Measurements from ENCODE around the gene ADGRB3. TPM values are rescaled to one million over a fixed set of nuclear protein-coding genes. Genes with fewer than 3 reads are reported as not detected.

Gene ADGRB3
- total RNA-seq, 1 donor from 2014 or later = 1.5 TPM

- H3K9me3 ChIP-seq (replicated peaks) = no peaks in the 10 kb centered on the region
- peaks cover 7% of the 10 kb centered on the region for H3K4me1 ChIP-seq
- TF ChIP-seq, protein P1, sequence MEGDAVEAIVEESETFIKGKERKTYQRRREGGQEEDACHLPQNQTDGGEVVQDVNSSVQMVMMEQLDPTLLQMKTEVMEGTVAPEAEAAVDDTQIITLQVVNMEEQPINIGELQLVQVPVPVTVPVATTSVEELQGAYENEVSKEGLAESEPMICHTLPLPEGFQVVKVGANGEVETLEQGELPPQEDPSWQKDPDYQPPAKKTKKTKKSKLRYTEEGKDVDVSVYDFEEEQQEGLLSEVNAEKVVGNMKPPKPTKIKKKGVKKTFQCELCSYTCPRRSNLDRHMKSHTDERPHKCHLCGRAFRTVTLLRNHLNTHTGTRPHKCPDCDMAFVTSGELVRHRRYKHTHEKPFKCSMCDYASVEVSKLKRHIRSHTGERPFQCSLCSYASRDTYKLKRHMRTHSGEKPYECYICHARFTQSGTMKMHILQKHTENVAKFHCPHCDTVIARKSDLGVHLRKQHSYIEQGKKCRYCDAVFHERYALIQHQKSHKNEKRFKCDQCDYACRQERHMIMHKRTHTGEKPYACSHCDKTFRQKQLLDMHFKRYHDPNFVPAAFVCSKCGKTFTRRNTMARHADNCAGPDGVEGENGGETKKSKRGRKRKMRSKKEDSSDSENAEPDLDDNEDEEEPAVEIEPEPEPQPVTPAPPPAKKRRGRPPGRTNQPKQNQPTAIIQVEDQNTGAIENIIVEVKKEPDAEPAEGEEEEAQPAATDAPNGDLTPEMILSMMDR (IDR thresholded peaks at IDR 0.05; ENCODE audit: borderline replicate concordance) = no peak
- intact Hi-C loops (cut with micrococcal nuclease) = no loop called here
- DNase-seq = no peak
- no peak overlapping the region for H3K27ac ChIP-seq (replicated peaks)
- H3K4me3 ChIP-seq = no peak overlapping the region
- H3K27me3 ChIP-seq (ENCODE audit: low read depth) = no peaks in the 10 kb centered on the region
- no peaks in the 10 kb centered on the region for H3K36me3 ChIP-seq
These were observed 449.8 kb downstream of the ADGRB3 start for GRCh38 chr6:69084746-69085335.

- DNase-seq = no peak
- no peak overlapping the region for H3K4me3 ChIP-seq
- no peaks in the 10 kb centered on the region for H3K27me3 ChIP-seq (ENCODE audit: low read depth)
- H3K36me3 ChIP-seq = no peaks in the 10 kb centered on the region
- no peaks in the 10 kb centered on the region for H3K9me3 ChIP-seq (replicated peaks)
- TF ChIP-seq, protein P1 (IDR thresholded peaks at IDR 0.05; ENCODE audit: borderline replicate concordance) = no peak
- peaks cover 15% of the 10 kb centered on the region for H3K4me1 ChIP-seq
- no peak overlapping the region for H3K27ac ChIP-seq (replicated peaks)
- intact Hi-C loops (cut with micrococcal nuclease) = no loop called here
These were observed 451.6 kb downstream of the ADGRB3 start for GRCh38 chr6:69086689-69087088.

GRCh38 chr6:69089539-69089938, 454.5 kb downstream of the ADGRB3 start:
- Histone ChIP-seq H3K4me3 (no peak overlapping the region), H3K9me3 (replicated peaks) (no peaks in the 10 kb centered on the region), H3K27me3 (ENCODE audit: low read depth) (no peaks in the 10 kb centered on the region), H3K36me3 (no peaks in the 10 kb centered on the region), H3K4me1 (peaks cover 15% of the 10 kb centered on the region), H3K27ac (replicated peaks) (no peak overlapping the region)
- TF ChIP-seq, protein P1 (IDR thresholded peaks at IDR 0.05; ENCODE audit: borderline replicate concordance) = no peak
- no peak for DNase-seq
- intact Hi-C loops (cut with micrococcal nuclease) = no loop called here

- no peaks in the 10 kb centered on the region for H3K9me3 ChIP-seq (replicated peaks)
- no peak for DNase-seq
- H3K27ac ChIP-seq (replicated peaks) = no peak overlapping the region
- no peak overlapping the region for H3K4me3 ChIP-seq
- intact Hi-C loops (cut with micrococcal nuclease) = no loop called here
- H3K27me3 ChIP-seq (ENCODE audit: low read depth) = no peaks in the 10 kb centered on the region
- H3K4me1 ChIP-seq = peaks cover 15% of the 10 kb centered on the region
- no peaks in the 10 kb centered on the region for H3K36me3 ChIP-seq
- TF ChIP-seq, protein P1 (IDR thresholded peaks at IDR 0.05; ENCODE audit: borderline replicate concordance) = no peak
These were observed 455.1 kb downstream of the ADGRB3 start for GRCh38 chr6:69090132-69090531.

DNA sequence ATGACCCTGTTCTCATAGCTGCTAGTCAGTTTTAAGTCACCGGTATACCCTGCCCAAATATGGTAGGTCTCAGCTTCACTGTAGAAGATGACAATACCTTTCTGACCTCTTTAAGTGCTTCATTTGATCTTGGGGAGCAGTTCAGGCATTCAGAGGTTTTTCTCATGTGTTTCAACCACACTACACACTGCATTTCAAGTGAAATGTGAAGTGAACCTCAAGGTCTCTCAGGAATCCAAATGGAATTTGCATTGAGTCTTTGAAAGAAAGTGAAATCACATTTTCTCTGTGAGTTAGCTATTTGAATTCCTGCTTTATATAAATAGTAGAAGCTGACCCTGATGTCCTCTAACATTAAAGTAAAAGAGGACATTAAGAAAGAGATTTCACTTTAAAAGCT, 461.6 kb downstream of the ADGRB3 start:
- TF ChIP-seq, protein P1 (IDR thresholded peaks at IDR 0.05; ENCODE audit: borderline replicate concordance) = no peak
- Histone ChIP-seq H3K4me3 (no peak overlapping the region), H3K4me1 (no peaks in the 10 kb centered on the region), H3K27ac (replicated peaks) (no peak overlapping the region), H3K9me3 (replicated peaks) (no peaks in the 10 kb centered on the region), H3K36me3 (no peaks in the 10 kb centered on the region), H3K27me3 (ENCODE audit: low read depth) (no peaks in the 10 kb centered on the region)
- DNase-seq = no peak
- intact Hi-C loops (cut with micrococcal nuclease) = no loop called here
